ENCODE data around the gene CSF2.

The CSF2 gene

GRCh38 chr5:132059043-132059695 is 14.4 kb upstream of the CSF2 start:
- Mint-ChIP-seq H3K27ac (peak overlapping the region; percentile 63), H3K36me3 (ENCODE audit: low read depth) (no peaks in the 10 kb centered on the region), H3K4me1 (ENCODE audit: low read depth) (peaks cover 67% of the 10 kb centered on the region), H3K4me3 (peak overlapping the region; percentile 4), H3K9me3 (no peaks in the 10 kb centered on the region), H3K27me3 (ENCODE audit: low read depth) (no peaks in the 10 kb centered on the region)
- DNase-seq (ENCODE audit: low spot score): peak; percentile 40

DNA sequence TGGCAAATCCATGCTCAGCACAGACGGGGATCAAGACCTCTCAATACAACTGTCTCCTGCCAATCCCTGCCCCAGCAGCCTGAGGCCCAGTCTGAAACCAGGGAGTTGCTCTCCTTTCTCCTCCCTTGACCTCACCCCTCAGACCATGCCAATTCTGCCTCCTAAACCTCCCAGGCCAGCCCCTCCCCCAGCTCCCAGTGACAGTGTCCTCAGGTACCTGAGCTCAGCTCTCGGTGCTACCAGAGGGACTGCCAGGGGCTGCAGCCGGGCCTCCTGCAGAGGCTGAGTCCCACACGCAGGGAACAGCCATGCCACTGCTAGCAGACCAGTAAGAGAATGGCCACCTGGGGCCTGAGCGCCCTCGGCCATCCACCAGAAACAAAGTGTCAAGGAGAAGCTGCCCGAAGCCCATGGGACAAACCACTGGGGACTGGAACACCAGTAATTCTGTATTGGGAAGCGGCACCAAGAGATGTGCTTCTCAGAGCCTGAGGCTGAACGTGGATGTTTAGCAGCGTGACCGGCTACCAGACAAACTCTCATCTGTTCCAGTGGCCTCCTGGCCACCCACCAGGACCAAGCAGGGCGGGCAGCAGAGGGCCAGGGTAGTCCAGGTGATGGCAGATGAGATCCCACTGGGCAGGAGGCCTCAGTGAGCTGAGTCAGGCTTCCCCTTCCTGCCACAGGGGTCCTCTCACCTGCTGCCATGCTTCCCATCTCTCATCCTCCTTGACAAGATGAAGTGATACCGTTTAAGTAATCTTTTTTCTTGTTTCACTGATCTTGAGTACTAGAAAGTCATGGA is 13.7 kb upstream of the CSF2 start:
- H3K27ac Mint-ChIP-seq: peak overlapping the region; percentile 63
- H3K36me3 Mint-ChIP-seq (ENCODE audit: low read depth): no peaks in the 10 kb centered on the region
- no peak overlapping the region for H3K4me3 Mint-ChIP-seq
- H3K4me1 Mint-ChIP-seq (ENCODE audit: low read depth): peaks cover 64% of the 10 kb centered on the region
- H3K9me3 Mint-ChIP-seq: no peaks in the 10 kb centered on the region
- DNase-seq (ENCODE audit: low spot score): no peak
- no peaks in the 10 kb centered on the region for H3K27me3 Mint-ChIP-seq (ENCODE audit: low read depth)

DNA sequence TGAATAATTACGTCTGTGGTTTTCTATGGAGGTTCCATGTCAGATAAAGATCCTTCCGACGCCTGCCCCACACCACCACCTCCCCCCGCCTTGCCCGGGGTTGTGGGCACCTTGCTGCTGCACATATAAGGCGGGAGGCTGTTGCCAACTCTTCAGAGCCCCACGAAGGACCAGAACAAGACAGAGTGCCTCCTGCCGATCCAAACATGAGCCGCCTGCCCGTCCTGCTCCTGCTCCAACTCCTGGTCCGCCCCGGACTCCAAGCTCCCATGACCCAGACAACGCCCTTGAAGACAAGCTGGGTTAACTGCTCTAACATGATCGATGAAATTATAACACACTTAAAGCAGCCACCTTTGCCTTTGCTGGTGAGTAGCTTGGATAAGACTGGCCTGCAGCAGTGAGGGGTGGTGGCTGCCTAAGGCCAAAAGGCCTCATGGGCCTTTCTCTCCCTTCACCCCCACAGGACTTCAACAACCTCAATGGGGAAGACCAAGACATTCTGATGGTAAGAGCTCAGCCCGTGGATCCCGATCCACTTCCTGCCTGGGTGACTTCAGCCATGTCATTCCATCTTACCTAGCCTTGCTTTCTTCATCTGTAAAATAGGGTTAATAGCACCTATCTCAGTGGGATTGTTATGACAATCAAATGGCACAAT is 13.0 kb upstream of the CSF2 start, which contains the start of gene IL3:
Gene IL3, plus strand, starts transcription at position 155 of the 661 bp plus-strand sequence. Its CDS starts 52 bp downstream, at position 207.
- H3K4me1 Mint-ChIP-seq (ENCODE audit: low read depth): peaks cover 64% of the 10 kb centered on the region
- peak within 1 kb of the TSS; percentile 63 for H3K27ac Mint-ChIP-seq
- H3K36me3 Mint-ChIP-seq (ENCODE audit: low read depth): no peaks in the 10 kb centered on the region
- no peak within 1 kb of the TSS for H3K4me3 Mint-ChIP-seq
- no peaks in the 10 kb centered on the region for H3K27me3 Mint-ChIP-seq (ENCODE audit: low read depth)
- DNase-seq (ENCODE audit: low spot score): no peak
- no peaks in the 10 kb centered on the region for H3K9me3 Mint-ChIP-seq

GRCh38 chr5:132063090-132063911 is 10.3 kb upstream of the CSF2 start:
- DNase-seq (ENCODE audit: low spot score): peak; percentile 70
- no peaks in the 10 kb centered on the region for H3K27me3 Mint-ChIP-seq (ENCODE audit: low read depth)
- no peaks in the 10 kb centered on the region for H3K9me3 Mint-ChIP-seq
- peaks cover 57% of the 10 kb centered on the region for H3K4me1 Mint-ChIP-seq (ENCODE audit: low read depth)
- peak overlapping the region; percentile 44 for H3K27ac Mint-ChIP-seq
- no peaks in the 10 kb centered on the region for H3K36me3 Mint-ChIP-seq (ENCODE audit: low read depth)
- no peak overlapping the region for H3K4me3 Mint-ChIP-seq

- Mint-ChIP-seq H3K9me3 (no peaks in the 10 kb centered on the region), H3K27me3 (ENCODE audit: low read depth) (no peaks in the 10 kb centered on the region), H3K36me3 (ENCODE audit: low read depth) (no peaks in the 10 kb centered on the region), H3K27ac (no peak overlapping the region), H3K4me3 (no peak overlapping the region), H3K4me1 (ENCODE audit: low read depth) (peaks cover 52% of the 10 kb centered on the region)
- DNase-seq (ENCODE audit: low spot score): no peak
Observed at GRCh38 chr5:132064140-132064539, 9.4 kb upstream of the CSF2 start.

- H3K9me3 Mint-ChIP-seq: no peaks in the 10 kb centered on the region
- H3K27me3 Mint-ChIP-seq (ENCODE audit: low read depth): no peaks in the 10 kb centered on the region
- H3K4me3 Mint-ChIP-seq: no peak overlapping the region
- peak overlapping the region; percentile 62 for H3K27ac Mint-ChIP-seq
- no peaks in the 10 kb centered on the region for H3K36me3 Mint-ChIP-seq (ENCODE audit: low read depth)
- H3K4me1 Mint-ChIP-seq (ENCODE audit: low read depth): peaks cover 45% of the 10 kb centered on the region
- DNase-seq (ENCODE audit: low spot score): peak; percentile 74
Observed at GRCh38 chr5:132064738-132065331, 8.8 kb upstream of the CSF2 start.

DNA sequence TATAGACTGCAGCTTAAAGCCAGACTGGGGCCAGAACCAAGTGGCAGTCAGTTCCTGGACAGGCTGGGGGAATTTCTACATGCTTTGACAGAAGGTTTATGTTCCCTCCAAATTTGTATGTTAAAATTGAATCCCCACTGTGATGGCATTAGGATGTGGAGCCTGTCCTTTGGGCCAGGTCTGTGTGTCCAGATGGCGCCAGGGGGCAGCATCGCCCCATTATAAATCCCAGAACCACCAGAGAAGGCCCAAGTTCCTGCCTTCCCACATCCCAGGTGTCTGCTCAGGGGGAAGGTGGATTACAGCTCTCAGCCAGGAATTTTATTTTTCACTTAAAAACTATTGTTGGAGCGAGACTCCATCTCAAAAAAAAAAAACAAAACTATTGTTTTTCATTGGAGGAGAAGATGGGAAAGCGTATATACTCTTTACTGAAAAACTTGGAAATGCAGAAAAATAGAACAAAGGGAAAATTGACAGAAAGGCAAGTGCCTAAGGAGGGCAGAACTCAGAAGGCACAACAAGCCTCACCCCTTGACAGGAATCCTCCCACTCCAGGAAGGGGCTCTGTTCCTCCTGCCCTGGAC is 8.1 kb upstream of the CSF2 start:
- Mint-ChIP-seq H3K4me3 (no peak overlapping the region), H3K9me3 (no peaks in the 10 kb centered on the region), H3K27ac (peak overlapping the region; percentile 72), H3K36me3 (ENCODE audit: low read depth) (no peaks in the 10 kb centered on the region), H3K27me3 (ENCODE audit: low read depth) (no peaks in the 10 kb centered on the region), H3K4me1 (ENCODE audit: low read depth) (peaks cover 46% of the 10 kb centered on the region)
- DNase-seq (ENCODE audit: low spot score): peak; percentile 36

- H3K36me3 Mint-ChIP-seq (ENCODE audit: low read depth): no peaks in the 10 kb centered on the region
- H3K4me3 Mint-ChIP-seq: no peak overlapping the region
- no peaks in the 10 kb centered on the region for H3K27me3 Mint-ChIP-seq (ENCODE audit: low read depth)
- no peaks in the 10 kb centered on the region for H3K9me3 Mint-ChIP-seq
- peaks cover 47% of the 10 kb centered on the region for H3K4me1 Mint-ChIP-seq (ENCODE audit: low read depth)
- no peak for DNase-seq (ENCODE audit: low spot score)
- peak overlapping the region; percentile 56 for H3K27ac Mint-ChIP-seq
Observed at GRCh38 chr5:132065951-132066701, 7.5 kb upstream of the CSF2 start.

GRCh38 chr5:132066871-132067270 is 6.7 kb upstream of the CSF2 start:
- no peak overlapping the region for H3K4me3 Mint-ChIP-seq
- no peaks in the 10 kb centered on the region for H3K36me3 Mint-ChIP-seq (ENCODE audit: low read depth)
- no peaks in the 10 kb centered on the region for H3K9me3 Mint-ChIP-seq
- peak overlapping the region; percentile 41 for H3K27ac Mint-ChIP-seq
- DNase-seq (ENCODE audit: low spot score): no peak
- H3K4me1 Mint-ChIP-seq (ENCODE audit: low read depth): peaks cover 47% of the 10 kb centered on the region
- no peaks in the 10 kb centered on the region for H3K27me3 Mint-ChIP-seq (ENCODE audit: low read depth)

DNA sequence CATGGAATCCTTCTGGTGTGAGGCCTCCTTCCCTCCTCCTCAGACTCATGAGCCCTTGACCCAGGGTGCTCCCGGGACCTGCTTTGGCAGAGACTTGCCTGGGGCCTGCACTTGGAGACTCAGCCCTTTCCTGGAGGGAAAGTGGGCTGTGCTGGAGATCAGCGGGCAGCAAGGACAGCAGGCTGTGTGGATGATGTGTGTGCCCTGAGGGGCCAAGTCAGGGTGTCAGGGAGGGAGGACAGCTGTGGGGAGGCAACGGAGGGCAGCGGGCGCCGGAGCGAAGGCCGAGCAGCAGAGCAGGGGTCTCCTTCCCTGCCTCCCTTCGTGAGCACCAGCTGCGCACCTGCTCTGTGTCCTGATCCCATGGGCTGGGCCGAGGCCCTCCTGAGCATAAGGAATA is 6.1 kb upstream of the CSF2 start:
- peaks cover 51% of the 10 kb centered on the region for H3K4me1 Mint-ChIP-seq (ENCODE audit: low read depth)
- no peaks in the 10 kb centered on the region for H3K36me3 Mint-ChIP-seq (ENCODE audit: low read depth)
- H3K9me3 Mint-ChIP-seq: no peaks in the 10 kb centered on the region
- peak overlapping the region; percentile 36 for H3K27ac Mint-ChIP-seq
- DNase-seq (ENCODE audit: low spot score): no peak
- H3K27me3 Mint-ChIP-seq (ENCODE audit: low read depth): no peaks in the 10 kb centered on the region
- no peak overlapping the region for H3K4me3 Mint-ChIP-seq

DNA sequence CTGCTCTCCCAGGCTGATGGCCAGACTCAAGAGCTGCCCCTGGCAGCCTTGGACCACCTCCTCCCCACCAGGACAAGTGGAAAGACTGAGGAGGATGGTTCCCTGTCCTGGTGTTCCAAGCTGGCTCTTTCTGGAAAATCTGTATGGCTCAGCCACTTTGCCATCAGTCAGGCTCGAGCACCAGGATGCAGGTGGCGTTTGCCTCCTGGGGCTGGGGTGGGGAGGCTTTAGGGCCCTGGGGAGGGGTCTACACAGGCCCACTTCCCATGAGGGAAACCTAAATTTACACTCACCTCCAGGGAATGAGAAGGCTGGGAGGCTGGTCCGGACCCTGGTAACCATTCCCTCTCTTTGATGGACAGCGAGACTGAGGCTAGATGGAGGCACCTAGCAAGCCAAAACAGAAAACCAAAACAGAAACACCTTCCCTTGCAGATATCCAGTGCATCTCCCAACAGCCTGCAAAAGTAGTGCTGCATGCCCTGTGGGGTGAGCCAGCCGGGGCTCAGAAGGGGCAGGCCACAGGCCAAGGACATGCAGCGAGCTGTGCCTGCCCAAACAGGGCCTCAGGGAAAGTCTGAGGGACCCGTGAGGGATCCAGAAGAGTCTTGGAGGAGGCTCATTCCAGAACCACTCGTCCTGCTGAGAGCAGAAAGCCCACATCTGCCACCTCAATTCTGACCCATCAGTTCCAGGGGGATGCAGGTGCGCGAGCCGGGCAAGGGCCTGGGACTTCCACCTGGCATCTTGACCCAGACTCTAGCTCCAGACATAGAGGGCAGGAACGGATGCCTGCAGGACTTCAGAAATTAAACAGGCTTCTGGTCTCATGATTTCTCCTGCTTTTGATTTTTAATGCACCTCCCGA is 5.4 kb upstream of the CSF2 start:
- peak overlapping the region; percentile 45 for H3K27ac Mint-ChIP-seq
- no peak overlapping the region for H3K4me3 Mint-ChIP-seq
- no peaks in the 10 kb centered on the region for H3K27me3 Mint-ChIP-seq (ENCODE audit: low read depth)
- no peaks in the 10 kb centered on the region for H3K9me3 Mint-ChIP-seq
- H3K36me3 Mint-ChIP-seq (ENCODE audit: low read depth): no peaks in the 10 kb centered on the region
- peaks cover 51% of the 10 kb centered on the region for H3K4me1 Mint-ChIP-seq (ENCODE audit: low read depth)
- no peak for DNase-seq (ENCODE audit: low spot score)

GRCh38 chr5:132069561-132069960 is 4.0 kb upstream of the CSF2 start:
- H3K9me3 Mint-ChIP-seq: no peaks in the 10 kb centered on the region
- H3K4me1 Mint-ChIP-seq (ENCODE audit: low read depth): peaks cover 51% of the 10 kb centered on the region
- H3K4me3 Mint-ChIP-seq: no peak overlapping the region
- no peaks in the 10 kb centered on the region for H3K27me3 Mint-ChIP-seq (ENCODE audit: low read depth)
- H3K36me3 Mint-ChIP-seq (ENCODE audit: low read depth): no peaks in the 10 kb centered on the region
- DNase-seq (ENCODE audit: low spot score): no peak
- no peak overlapping the region for H3K27ac Mint-ChIP-seq
